GM23338 (cell line): ENCODE measurements around the gene TULP1.

Experiments used
- CTCF ChIP-seq, 2 experiments: fragments of 200-600 bp in 1 of 2; sonication (generic) in 1 of 2; conservative IDR thresholded peaks; 2 replicates each; pipeline versions ENCODE4 v1.5.1 to v1.6.1; 2016 to 2017; ENCODE audit warnings: antibody characterized with exemption in 2 of 2, low read depth in 2 of 2, mild to moderate bottlenecking in 2 of 2, moderate library complexity in 1 of 2
- EZH2 ChIP-seq: fragments of 200-600 bp; sonication (generic); IDR thresholded peaks from one replicate; pipeline ENCODE4 v1.8.0; 2017; ENCODE audit warnings: antibody characterized with exemption, mild to moderate bottlenecking, low read depth; ENCODE audit not compliant: unreplicated experiment
- EZH2phosphoT487 ChIP-seq: fragments of 200-600 bp; sonication (generic); IDR thresholded peaks from one replicate; pipeline ENCODE4 v1.8.1; 2018; ENCODE audit warnings: antibody characterized with exemption; ENCODE audit not compliant: unreplicated experiment
- JUNB ChIP-seq: IDR thresholded peaks from one replicate; pipeline ENCODE4 v1.6.1; 2016; ENCODE audit warnings: antibody characterized with exemption; ENCODE audit not compliant: unreplicated experiment
- POLR2AphosphoS5 ChIP-seq: IDR thresholded peaks from 2 replicates; pipeline ENCODE4 v1.6.1; 2016; ENCODE audit warnings: antibody characterized with exemption, low read depth
- REST ChIP-seq: IDR thresholded peaks from one replicate; pipeline ENCODE4 v1.6.1; 2018; ENCODE audit warnings: antibody characterized with exemption; ENCODE audit not compliant: unreplicated experiment
- ZNF114 ChIP-seq: fragments of 250-450 bp; sonication (Bioruptor Pico); IDR thresholded peaks from 2 replicates; pipeline ENCODE4 v1.5.0; 2020; ENCODE audit warnings: mild to moderate bottlenecking, moderate library complexity

GRCh38 chr6:35449287-35449881 is 63.3 kb downstream of the TULP1 start:
- no peak for TF ChIP-seq POLR2AphosphoS5
- TF ChIP-seq CTCF (conservative IDR thresholded peaks at IDR 0.05; ENCODE audit: low read depth in 2 of 2), result peak; percentile 72 to 77
- no peak for TF ChIP-seq EZH2
- TF ChIP-seq EZH2phosphoT487, result no peak
- TF ChIP-seq REST, result no peak
- TF ChIP-seq JUNB, result no peak
- no peak for TF ChIP-seq ZNF114 (CRISPR knock-in tag)
